Cardiac atrium fibroblast (primary cell): Measurements from ENCODE around the gene LIPN. TPM values are rescaled to one million over a fixed set of nuclear protein-coding genes. Genes with fewer than 3 reads are reported as not detected.

Experiments used
- total RNA-seq: library from RNA; depleted of rRNA; stranded (reverse); fragments of >200 nt; gene quantifications from 2 replicates; pipeline ENCODE4 v1.2.3, GENCODE V29; 2015

Gene LIPN, protein sequence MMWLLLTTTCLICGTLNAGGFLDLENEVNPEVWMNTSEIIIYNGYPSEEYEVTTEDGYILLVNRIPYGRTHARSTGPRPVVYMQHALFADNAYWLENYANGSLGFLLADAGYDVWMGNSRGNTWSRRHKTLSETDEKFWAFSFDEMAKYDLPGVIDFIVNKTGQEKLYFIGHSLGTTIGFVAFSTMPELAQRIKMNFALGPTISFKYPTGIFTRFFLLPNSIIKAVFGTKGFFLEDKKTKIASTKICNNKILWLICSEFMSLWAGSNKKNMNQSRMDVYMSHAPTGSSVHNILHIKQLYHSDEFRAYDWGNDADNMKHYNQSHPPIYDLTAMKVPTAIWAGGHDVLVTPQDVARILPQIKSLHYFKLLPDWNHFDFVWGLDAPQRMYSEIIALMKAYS
- total RNA-seq: not detected in 2 replicates

DNA sequence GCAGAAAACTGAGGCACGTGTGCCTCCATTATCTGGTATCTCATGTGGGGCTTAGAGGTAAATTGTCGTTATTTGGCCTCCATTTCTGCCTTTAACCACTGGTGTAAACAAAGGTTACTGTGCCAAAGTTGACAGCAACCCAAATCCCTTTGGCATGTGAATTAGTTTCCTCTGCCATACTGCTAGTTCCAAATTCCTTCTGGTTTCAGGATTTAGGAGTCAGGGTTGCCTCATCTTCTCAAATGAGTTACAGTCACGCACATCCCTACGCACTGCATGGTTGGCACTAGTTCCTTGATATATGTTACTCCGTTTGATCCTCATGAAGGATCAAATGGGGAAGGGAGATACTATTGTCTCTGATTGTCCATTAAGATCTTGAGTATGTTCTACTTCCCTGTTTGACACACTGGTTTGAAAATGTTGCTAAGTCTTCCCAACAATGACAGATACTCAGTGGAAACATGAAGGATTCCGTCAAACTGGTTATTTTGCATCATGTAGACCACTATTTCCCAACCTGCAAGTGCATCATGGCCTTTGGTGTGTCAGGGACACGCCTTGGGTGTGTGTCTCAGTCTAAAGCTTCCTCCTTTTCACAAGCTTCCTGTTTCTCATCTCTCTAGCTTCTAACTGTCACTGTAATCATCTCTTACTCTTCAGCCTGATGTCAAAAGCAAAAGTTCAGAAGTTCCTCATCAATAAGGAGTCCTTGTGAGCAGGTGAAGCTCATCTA, at the start of gene LIPN:
TSS of gene LIPN (plus strand) at position 655 of the 736 bp plus-strand sequence. CDS start 1,386 bp downstream, outside the sequence.

DNA sequence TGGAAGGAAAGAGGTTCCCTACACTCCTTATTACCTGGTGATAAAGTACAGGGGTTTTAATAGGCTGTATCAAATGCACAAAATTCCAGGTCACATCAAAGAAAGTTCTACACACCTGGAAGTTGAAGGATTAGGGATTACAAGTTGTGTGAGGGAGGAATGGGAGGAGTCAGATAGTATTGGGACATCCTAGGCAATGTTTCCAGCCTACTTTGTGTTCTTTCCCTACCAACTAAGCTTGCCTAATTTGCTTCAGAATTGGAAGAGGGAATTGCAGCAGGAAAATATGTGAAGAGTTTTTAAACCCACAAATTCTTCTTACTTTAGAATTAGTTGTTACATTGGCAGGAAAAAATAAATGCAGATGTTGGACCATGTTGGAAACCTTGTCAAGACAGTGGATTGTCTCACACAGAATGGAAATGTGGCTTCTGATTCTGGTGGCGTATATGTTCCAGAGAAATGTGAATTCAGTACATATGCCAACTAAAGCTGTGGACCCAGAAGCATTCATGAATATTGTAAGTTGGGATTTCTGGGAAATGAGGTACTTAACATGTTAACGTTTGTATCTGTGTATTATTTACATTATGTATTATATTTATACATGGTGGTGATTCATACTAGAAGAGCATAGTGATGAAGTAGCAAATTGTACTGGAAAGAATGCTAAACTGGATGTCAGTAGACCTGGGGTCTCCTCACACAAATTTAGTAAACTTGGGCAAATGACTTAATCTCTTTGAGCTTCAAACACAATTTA, 42.9 kb downstream of the LIPN start, which contains the start of gene LIPM:
TSS of gene LIPM (plus strand) at position 208 of the 763 bp plus-strand sequence. CDS start at position 375, 167 bp downstream.

Other genes with a start within 250 kb of the LIPN start
- 15.3 and 19.4 TPM in 2 replicates for gene RNLS, start 176.7 kb upstream of the LIPN start, total RNA-seq
- gene LIPJ, start 173.3 kb upstream of the LIPN start, total RNA-seq: not detected in 2 replicates
- gene LIPF, start 95.6 kb upstream of the LIPN start, total RNA-seq: not detected in 2 replicates
- not detected in 2 replicates for gene LIPK, start 53.8 kb upstream of the LIPN start, total RNA-seq
- gene LIPM, start 42.7 kb downstream of the LIPN start, total RNA-seq: not detected in 2 replicates
- gene ANKRD22, start 91.8 kb downstream of the LIPN start, total RNA-seq: 1.3 and 3.1 TPM in 2 replicates
- 13.9 and 23.8 TPM in 2 replicates for gene STAMBPL1, start 120.2 kb downstream of the LIPN start, total RNA-seq
- 466 and 649 TPM in 2 replicates for gene ACTA2, start 192.8 kb downstream of the LIPN start, total RNA-seq
- 21.3 and 36.0 TPM in 2 replicates for gene FAS, start 230.8 kb downstream of the LIPN start, total RNA-seq